ENCODE results near the gene SPPL2C.

- TF ChIP-seq, protein P1, sequence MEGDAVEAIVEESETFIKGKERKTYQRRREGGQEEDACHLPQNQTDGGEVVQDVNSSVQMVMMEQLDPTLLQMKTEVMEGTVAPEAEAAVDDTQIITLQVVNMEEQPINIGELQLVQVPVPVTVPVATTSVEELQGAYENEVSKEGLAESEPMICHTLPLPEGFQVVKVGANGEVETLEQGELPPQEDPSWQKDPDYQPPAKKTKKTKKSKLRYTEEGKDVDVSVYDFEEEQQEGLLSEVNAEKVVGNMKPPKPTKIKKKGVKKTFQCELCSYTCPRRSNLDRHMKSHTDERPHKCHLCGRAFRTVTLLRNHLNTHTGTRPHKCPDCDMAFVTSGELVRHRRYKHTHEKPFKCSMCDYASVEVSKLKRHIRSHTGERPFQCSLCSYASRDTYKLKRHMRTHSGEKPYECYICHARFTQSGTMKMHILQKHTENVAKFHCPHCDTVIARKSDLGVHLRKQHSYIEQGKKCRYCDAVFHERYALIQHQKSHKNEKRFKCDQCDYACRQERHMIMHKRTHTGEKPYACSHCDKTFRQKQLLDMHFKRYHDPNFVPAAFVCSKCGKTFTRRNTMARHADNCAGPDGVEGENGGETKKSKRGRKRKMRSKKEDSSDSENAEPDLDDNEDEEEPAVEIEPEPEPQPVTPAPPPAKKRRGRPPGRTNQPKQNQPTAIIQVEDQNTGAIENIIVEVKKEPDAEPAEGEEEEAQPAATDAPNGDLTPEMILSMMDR (IDR thresholded peaks at IDR 0.05; ENCODE audit: low read depth, low read length): no peak
- TF ChIP-seq POLR2A (IDR thresholded peaks at IDR 0.05; ENCODE audit: extremely low read depth, insufficient read length): no peak
- no peak for TF ChIP-seq MYC (IDR thresholded peaks at IDR 0.05; ENCODE audit: low read depth, low read length)
Measured at GRCh38 chr17:45820052-45820780, 24.5 kb upstream of the SPPL2C start.
